Lower lobe of right lung (tissue), 2 donors: ENCODE results near the gene C1orf50. TPM values are rescaled to one million over a fixed set of nuclear protein-coding genes. Genes with fewer than 3 reads are reported as not detected.
A peak's percentile ranks its signal among the peaks of the same experiment; 100 is the strongest.
"Not testable (repeated sequence)": the region's sequence is repeated elsewhere in the genome, so short reads cannot be mapped to it uniquely, and the experiment has no call there.

Source experiments
- ATAC-seq, 2 donors: fragments of 200-7000 bp; cut with Tn5 transposase; one replicate each; pipeline ENCODE4 v1.9.1; 2020 to 2022; ENCODE audit warnings: mild to moderate bottlenecking in 2 of 2, moderate library complexity in 2 of 2
- DNase-seq: peaks from one replicate; pipeline ENCODE4 v3.0.0-alpha.2; 2020
- H3K27ac ChIP-seq: fragments of 200-600 bp; one replicate; pipeline ENCODE4 v1.8.0; 2022
- H3K27me3 ChIP-seq: fragments of 200-600 bp; one replicate; pipeline ENCODE4 v1.8.0; 2022; ENCODE audit warnings: low read depth
- H3K36me3 ChIP-seq: fragments of 200-600 bp; one replicate; pipeline ENCODE4 v1.8.0; 2022; ENCODE audit warnings: mild to moderate bottlenecking
- H3K4me1 ChIP-seq: fragments of 200-600 bp; one replicate; pipeline ENCODE4 v1.8.0; 2022
- H3K4me3 ChIP-seq: fragments of 200-600 bp; one replicate; pipeline ENCODE4 v1.8.0; 2022; ENCODE audit warnings: mild to moderate bottlenecking
- H3K9me3 ChIP-seq: fragments of 200-600 bp; one replicate; pipeline ENCODE4 v1.8.0; 2022
- CTCF ChIP-seq: fragments of 200-600 bp; IDR thresholded peaks from one replicate; pipeline ENCODE4 v1.8.0; 2022; ENCODE audit warnings: antibody characterized with exemption, mild to moderate bottlenecking
- intact Hi-C: fragments of 100-400 bp; cut with DNase I; formaldehyde crosslinking; loops from one replicate; pipeline ENCODE4 v1.11.0; 2022
- total RNA-seq: library from RNA; stranded (reverse); fragmentation: NEBNext Ultra II Directional; extraction: Animal tissue kit (Norgen Biotek cat#: 25700); gene quantifications from one replicate; pipeline ENCODE4 v1.2.1, GENCODE V29; 2021
- donor health status: DM: no; HTN: yes; CAD: no; lungs with severe emphysema.

The C1orf50 gene
- total RNA-seq, 1 donor from 2014 or later = 5.6 TPM

GRCh38 chr1:42748461-42749410 lies 18.3 kb upstream of the C1orf50 start:
- DNase-seq (no peak), ATAC-seq (peak; percentile 27 to 50)
- intact Hi-C loops = no loop called here
- H3K27me3 ChIP-seq = no peaks in the 10 kb centered on the region
- no peak overlapping the region for H3K4me3 ChIP-seq
- H3K27ac ChIP-seq = no peak overlapping the region
- no peaks in the 10 kb centered on the region for H3K9me3 ChIP-seq
- TF ChIP-seq CTCF = no peak
- H3K36me3 ChIP-seq = peaks cover 64% of the 10 kb centered on the region
- H3K4me1 ChIP-seq = no peaks in the 10 kb centered on the region

- Histone ChIP-seq H3K36me3 (peaks cover 77% of the 10 kb centered on the region), H3K9me3 (no peaks in the 10 kb centered on the region), H3K4me1 (no peaks in the 10 kb centered on the region), H3K4me3 (no peak overlapping the region), H3K27me3 (no peaks in the 10 kb centered on the region), H3K27ac (no peak overlapping the region)
- intact Hi-C loops = no loop called here
- no peak for DNase-seq
- no peak for ATAC-seq
- TF ChIP-seq CTCF = no peak
These were observed 17.0 kb upstream of the C1orf50 start for GRCh38 chr1:42750041-42750440.

- H3K4me1 ChIP-seq, H3K27me3 ChIP-seq, ATAC-seq, H3K9me3 ChIP-seq, DNase-seq, H3K4me3 ChIP-seq, H3K27ac ChIP-seq, intact Hi-C loops: not testable (repeated sequence)
- peaks cover 83% of the 10 kb centered on the region for H3K36me3 ChIP-seq
These were observed 15.5 kb upstream of the C1orf50 start for GRCh38 chr1:42751511-42752070.

- no peak overlapping the region for H3K4me3 ChIP-seq
- no peak for TF ChIP-seq CTCF
- H3K9me3 ChIP-seq = no peaks in the 10 kb centered on the region
- intact Hi-C loops = no loop called here
- H3K36me3 ChIP-seq = peaks cover 84% of the 10 kb centered on the region
- H3K4me1 ChIP-seq = no peaks in the 10 kb centered on the region
- H3K27ac ChIP-seq = no peak overlapping the region
- DNase-seq = no peak
- no peak for ATAC-seq
- no peaks in the 10 kb centered on the region for H3K27me3 ChIP-seq
These were observed 14.8 kb upstream of the C1orf50 start for GRCh38 chr1:42752284-42752683.

- intact Hi-C loops = no loop called here
- Histone ChIP-seq H3K4me1 (no peaks in the 10 kb centered on the region), H3K27me3 (no peaks in the 10 kb centered on the region), H3K9me3 (no peaks in the 10 kb centered on the region), H3K36me3 (peaks cover 87% of the 10 kb centered on the region), H3K4me3 (no peak overlapping the region), H3K27ac (no peak overlapping the region)
- DNase-seq (no peak), ATAC-seq (no peak)
- TF ChIP-seq CTCF = no peak
These were observed 14.0 kb upstream of the C1orf50 start for GRCh38 chr1:42753070-42753469.
